Activated effector memory CD4-positive, alpha-beta T cell treated with Interleukin-2 at 50 U/mL for 16 hours (primary cell): ENCODE data around the gene FBXW8.
A peak's percentile ranks its signal among the peaks of the same experiment; 100 is the strongest.

Experiments
- DNase-seq: peaks from one replicate; pipeline ENCODE4 v3.0.0-alpha.2; 2020

The FBXW8 gene

DNA sequence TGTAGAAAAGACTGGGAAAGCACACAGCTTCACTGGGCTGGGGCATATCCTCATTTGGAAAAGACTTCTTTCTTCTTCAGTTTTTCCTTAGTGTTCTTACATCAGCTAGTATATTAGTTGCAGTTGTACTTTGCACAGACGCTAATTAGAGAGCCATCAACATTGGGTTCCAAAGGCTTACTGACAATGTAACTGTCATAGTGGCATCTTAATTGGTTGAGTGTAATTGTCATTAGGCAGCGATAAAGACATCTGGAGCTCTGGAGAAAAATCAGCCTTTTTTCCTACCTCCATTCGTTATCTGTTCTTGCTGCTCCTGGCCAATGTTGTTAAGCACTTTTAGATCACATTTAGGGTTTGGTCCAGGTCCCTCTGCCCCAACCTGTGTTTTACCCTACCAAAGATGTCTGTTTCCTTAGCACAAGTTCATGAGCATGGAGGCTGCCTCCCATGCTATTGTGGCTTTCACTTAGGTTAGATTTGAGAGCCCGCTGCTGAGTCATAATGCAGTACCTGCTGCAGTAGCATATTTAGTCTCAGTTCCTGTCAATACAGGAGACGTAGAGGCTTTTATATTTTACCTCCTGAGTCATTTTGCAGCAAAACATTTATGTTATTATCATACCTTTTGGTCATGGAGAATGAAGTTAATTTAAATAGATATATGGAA is 49.2 kb downstream of the FBXW8 start:
- DNase-seq: peak; percentile 6

DNA sequence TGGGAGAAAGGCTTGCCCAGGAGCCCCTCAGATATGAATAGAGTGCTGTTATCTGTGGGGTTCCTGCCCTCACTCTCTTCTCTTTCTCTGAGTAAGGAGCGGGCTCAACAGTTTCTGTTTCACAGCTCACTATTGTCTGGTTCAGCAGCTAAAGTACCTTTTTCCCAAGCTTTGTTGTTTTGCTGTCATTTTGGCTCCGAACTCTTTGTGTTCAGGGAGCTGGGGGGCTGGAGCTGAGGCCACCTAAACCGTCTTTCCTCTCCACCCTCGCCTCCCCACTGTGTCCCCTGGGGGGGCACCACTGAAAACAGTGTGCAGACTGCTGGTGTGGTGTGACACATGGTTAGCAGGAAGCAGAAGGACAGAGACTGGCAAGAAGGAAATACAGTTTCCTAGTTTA is 51.4 kb downstream of the FBXW8 start:
- no peak for DNase-seq

DNA sequence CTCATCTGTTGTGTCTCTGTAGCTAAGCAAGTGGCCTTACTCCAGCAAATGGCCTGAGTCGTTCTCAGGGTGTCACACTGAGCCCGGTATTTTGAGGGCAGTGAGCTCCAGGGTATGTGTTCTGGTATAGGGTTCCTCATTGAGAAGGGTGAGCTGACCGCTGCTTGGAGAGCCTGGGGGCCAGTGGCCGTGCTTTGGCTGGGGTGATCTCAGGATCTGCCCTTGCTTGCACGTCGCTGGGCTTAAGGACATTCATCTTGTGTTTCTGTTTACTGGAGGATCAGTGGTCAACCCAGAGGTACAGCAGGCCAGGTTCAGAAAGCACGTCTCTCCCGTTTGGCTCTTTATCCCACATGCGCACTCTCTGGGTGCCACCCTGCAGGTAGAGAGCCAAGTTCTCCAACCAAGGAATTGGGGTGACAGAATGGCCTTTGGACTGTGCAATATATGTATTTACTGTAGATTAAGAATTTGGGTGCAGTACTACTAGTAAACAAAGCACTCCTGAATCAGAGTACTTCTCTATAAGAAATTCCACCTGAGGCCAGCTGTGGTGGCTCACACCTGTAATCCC is 52.1 kb downstream of the FBXW8 start:
- no peak for DNase-seq

DNA sequence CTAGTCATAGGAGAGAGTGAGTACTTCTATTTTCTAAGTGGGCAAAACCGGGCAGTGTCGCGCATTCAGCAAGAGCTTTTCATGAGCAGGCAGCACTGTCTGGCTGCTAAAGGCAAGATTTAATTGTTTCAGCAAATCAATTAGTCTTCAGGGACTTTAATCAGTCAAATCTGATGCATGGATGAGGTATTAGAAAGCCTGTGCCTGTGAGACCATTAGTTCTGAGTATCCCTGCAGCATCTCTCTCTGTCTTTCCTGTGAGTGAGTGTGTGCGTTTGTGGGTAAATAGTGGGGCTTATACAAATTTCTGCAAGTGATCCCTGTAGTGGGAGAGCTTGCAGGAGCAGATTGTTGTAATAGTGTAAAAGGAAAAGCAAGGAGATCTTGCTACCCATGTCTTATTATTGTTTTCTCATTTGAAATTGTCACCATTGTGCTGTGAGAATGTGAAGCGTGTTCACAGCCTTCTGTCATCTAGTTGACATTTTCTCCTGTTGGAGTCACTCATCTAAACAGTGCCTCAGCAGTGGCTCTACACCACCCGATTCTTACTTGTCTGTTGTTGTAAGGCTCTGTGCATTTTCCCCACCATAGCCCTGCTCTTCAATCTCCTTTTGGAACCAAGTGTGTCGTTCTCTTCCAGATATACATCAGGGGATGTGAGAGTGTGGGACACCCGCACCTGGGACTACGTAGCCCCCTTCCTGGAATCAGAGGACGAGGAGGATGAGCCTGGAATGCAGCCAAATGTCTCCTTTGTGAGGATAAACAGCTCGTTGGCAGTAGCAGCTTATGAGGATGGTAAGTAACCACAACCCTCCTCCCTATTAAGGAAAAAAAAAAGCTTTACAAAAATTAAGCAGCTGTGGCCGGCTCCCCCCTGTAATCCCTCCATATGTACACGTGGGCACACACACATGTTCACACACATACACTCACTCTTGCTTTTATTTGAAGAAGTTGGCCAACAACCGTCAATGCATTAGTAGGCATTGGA is 53.6 kb downstream of the FBXW8 start:
- no peak for DNase-seq

DNA sequence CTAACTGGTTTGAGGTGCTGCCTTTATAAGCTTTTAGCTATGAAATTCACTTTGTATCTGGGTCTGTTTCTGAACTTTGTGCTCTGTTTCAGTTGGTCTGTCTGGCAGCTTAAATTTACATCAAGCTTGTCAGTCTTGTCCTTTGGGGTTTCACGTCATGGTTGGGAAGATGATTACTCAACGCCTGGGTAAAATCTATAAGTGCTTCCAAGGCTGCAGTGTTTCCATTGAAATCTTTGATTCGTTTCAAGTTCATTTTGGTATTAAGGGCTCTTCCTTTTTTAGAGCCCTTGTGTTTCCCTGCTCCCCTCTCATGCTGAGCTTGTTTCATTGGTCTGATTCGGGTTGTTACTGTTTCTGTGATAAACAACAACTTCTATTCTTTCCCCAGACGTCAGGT is 58.2 kb downstream of the FBXW8 start:
- no peak for DNase-seq

DNA sequence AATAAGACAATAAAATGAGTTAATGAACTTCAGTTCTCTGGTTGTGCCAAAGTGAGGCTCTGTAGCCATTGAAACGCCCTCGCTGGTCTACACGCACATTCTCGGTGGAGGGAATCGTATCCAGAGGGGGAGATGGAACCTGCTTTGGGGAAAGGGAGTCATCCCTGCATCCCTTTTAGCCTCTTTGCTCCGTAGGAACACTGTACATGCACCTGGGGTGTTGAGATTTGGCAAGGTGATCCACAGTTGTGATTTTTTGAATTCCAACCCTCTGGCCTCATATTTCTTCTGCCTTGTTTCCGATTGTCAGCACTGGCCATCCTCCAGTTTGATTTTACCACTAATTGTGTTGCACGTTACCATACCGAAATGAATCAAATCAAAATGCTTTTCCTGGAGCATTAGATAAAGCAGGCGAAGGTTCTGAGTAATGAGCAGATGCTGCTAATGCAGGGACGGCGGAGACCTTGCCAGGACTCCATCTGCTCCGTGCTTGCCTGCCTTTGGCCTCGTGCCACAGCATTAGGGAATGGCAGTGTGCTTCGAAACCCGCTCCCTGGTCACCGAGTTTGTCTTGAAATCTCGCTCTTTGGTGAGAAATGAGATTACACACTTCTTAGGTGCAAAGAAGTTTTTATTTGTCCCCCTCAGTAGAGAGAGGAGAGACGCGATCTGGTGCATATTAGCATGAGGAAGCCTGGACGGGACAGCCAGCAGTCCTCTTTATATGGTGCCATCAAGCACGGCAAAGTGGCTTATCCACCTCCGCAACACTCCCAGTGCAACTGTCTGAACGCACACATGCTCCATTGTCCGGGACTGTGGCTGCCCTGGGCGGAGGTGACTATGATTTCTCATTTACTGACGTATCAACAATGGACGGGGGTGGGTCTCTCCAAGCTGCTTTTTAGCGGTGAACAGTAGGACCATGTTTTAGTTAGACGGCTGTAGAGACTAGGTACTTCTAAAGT is 59.1 kb downstream of the FBXW8 start:
- DNase-seq: no peak

DNA sequence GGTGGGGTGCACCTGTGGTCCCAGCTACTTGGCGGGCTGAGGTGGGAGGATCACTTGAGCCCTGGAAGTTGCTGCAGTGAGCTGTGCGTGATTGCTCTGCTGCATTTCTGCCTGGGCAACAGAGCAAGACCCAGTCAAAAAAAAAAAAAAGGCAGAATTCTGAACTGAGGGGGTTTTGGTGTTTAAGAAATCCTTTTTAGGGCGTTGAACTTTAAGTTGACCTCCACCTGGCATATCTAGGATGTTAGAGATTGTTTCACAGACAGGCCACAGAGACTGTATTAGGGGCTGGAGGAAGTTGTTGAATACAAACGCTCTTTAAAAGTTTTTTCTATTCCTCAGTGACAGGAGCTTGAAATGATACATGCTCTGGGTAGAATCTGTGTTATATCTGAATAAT is 60.5 kb downstream of the FBXW8 start:
- DNase-seq: no peak

DNA sequence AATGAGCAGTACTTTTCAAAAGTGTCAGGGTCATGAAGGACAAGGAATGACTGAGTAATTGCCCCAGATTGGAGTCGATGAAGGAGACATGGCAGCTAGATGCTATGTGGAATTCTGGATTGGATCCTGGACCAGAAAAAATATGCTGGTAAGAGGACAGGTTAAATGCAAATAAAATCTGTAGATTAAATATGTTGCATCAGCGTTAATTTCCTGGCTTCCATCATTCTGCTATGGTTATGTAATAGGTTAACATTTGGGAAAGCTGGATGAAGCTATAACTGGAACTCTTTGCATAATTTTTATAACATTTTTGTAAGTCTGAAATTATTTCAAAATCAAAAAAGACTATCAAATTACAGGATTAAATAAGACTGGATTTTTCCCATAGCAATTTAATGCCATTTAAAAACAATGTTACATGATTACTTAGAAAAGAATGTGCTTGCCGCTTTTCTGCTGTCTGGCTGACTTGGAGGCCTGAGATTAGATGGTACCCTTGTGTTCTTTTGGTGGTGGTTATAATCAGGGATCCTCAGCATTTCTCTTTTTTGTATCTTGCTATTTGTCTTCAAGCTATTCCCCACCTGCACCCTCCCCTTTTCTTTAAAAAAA is 65.1 kb downstream of the FBXW8 start:
- DNase-seq: no peak

DNA sequence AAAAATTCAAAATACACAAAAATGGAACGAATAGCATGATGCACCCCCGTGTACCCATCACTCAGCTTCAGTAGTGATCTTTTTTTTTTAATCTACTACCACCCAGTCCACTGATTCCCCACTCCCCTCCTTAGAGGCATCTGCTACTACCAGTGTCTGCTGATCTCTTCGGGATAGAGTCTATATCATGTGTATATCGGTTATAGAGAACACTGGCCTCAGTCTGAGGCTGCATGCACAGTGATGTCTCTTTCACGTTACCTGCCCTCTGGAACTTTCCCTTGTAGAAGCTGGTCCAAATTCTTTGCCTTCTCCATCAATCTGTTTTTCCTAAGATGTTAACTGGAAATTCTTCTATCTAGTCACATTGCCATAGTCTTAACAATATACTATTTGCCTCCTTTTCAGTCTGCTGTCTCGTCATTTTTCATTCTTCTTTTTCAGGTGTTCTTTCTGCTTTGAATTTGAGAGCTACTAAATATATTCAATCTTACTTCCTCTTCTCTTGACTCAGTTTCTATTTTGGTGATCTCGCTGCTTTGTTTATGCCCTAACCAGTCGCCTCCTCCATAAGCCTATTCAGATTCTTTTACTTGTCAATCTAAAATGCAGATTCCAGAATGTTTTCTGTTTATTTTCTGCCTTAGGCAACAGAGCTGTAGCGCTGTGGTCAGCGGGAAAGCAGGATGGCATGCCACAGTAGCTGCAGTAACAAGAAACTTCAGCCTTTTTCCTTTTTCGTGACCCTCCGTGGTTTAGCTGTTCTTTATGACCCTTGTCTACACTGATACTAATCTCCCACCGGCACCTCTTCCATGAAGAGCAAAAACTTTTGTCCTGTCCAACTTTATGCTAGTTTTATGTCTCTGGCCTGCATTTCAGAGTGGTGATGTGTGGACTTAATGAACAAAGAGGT is 67.0 kb downstream of the FBXW8 start:
- no peak for DNase-seq

DNA sequence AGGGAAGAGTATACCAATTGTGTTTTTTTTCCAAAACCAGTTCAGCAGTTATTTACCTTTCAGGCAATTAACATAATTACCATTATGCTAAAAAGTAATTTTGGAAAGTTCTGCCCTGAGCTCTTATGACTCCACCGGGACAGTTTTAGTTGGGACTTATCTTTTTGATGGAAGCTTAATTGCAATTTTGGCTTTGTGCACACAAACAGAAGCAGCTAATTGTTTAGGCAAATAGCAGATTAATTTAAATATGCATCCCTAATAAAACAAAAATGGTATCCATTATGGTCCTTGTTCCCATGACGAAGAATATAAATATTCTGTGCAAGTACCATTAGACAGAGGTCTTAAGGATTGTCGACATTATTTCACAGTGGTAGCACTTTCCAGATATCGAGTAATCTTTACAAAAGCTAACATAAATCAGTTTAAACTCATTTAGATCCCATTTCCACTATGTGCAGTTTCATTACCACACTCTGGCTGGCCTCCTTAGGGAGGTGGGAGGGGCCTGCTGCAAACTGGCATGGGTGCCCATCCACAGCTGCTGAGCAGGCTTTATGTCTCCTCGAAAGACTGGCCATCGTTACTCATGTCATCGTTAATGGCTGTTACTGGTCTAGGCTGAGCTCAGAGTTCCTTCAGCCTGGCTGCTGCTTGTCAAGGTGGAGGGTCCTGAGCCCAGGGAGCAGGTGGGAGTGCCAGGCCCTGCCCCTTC is 68.2 kb downstream of the FBXW8 start:
- DNase-seq: no peak

DNA sequence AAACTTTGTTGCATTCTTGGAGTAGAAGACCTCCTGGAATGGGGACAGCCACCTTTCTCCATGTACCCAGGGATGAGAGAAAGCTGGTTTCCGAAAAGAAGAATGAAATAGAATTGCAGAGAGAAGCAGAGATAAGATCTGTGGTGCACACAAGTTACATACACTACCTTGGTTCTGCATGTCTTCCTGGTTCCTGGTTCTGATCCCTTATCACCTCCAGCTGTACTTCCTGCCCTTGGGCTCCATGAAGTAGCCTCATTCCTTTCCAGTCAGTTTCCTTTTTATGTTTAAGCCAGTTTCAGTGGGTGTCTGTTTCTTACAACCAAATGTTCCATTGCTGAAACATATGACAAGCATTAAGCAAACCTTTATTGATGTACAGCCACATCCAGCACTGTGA is 69.3 kb downstream of the FBXW8 start:
- DNase-seq: no peak

DNA sequence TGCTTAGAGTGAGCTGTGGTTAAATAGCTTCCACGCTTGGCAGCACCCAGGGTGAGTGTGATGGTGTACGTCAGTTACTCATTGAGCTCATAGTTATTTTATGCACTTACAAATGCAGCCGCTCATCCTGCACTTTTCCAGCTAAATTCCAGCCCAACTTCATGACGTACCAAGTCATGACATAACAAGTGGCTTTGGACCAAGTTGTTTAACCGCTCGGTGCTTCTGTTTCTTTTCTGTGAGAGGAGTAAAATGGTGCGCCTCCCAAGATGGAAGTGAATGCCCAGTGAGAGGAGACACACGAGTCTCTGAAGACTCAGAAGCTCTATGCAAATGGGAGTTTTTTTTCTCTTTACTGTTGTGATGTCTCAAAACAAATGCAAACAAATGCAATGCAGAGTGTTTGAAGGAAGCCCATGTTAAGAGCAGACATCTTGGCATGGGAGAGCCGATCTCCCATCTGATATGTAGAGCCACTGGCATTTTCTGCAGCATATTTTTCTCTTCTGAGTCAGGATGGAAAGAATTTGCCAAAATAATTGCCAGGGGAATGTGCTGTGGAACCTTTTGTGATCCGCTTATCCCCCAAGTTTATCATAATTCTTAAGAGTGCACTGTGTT is 72.2 kb downstream of the FBXW8 start:
- no peak for DNase-seq

DNA sequence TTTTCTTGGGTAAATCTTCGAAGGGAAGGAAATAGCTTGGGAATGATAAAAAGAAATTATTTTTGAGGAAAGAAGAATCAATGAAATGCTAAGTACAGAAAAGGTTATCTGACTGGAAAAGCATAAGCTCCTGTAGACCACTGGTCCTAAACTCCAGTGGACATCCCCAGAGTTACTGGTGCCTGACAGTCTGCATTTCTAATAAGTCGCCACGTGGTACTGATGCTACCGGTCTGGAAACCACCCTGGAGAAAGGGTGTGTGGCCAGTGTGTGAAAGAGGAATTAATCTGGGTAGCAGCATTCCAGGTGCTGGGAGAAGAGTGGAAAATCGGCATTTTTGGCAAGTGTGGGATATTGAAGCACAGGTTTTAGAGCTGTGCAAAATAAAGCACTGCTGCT is 73.3 kb downstream of the FBXW8 start:
- no peak for DNase-seq

DNA sequence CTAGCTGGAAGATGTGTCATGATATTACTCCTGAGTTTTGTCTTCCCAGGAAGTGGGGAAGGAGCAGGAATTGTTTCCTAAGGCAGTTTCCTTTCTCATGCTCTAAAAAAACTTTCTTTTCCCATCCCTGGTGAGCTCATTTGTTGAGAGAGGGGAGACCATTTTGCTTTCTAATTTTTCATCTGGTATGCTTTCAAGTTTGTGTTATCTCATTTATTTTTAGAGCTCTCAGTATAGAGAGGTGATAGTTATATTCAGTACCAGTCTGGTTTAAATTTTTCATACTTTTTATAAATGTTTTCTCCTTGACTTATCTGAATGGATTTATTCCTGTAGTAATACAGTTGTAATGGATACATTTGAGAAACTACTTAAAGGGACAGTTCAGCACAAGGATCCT is 79.6 kb downstream of the FBXW8 start:
- DNase-seq: no peak

DNA sequence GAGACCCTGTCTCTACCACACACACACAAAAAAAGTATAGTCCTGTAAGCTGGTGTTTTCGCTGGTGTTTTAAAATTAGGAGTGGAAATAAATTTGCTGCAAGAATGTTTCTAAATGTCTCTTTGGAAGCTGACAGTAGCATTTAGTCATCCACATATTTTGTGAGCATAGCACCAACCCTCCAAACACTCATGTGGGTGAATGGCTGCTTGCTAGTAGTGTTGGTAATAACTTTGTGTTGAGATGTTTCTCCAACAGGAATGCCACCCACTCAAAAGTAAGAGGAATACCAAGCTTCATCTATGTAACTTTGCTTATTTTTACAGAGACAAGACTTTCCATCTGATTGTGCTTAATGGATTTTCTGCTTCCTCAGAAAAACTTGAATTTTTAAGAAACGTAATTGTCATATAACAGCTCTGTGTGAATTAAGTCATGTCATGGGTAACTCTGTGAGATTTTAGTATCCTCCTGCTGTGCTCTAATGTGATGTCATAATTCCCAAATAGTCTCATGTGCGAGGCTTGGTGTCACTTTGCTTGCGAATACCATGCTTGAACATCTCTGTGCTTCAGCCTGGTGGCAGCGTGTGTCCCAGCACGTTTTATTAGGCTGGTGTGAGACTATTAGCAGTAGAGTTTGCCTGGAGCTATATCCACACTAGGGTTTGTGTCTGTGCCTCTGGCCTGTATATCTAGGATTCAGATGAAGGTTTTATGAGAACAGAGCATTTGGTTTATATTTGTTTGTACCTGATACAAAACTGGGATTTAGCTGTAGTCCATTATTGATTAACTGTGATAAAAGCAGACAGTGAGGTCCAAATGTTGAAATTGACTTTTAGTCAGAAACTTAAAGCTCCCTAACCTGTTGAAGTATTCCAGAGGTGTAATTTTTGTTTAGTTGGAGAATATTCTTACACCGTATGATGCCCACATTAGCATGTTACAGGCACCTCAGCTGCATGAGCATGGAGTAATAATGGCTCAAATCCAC is 80.5 kb downstream of the FBXW8 start:
- DNase-seq: no peak

DNA sequence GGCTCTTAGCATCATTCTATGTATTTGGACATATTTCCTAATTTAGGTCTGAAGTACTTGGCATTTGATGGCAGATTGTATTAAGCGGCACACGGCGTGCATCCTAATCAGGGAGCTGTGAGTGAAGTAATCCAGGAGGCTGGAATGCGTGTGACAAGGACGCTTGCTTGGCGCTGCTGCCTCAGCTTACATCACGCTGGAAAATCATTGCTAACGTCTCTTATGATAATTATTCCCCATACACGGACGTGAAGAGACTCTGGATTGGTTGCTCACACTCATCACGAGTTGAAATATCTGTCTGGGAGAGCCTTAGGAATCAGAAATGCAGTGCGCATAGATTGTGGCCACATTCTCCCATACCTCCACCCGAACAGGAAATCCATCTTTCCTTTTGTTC is 85.3 kb downstream of the FBXW8 start:
- DNase-seq: no peak

DNA sequence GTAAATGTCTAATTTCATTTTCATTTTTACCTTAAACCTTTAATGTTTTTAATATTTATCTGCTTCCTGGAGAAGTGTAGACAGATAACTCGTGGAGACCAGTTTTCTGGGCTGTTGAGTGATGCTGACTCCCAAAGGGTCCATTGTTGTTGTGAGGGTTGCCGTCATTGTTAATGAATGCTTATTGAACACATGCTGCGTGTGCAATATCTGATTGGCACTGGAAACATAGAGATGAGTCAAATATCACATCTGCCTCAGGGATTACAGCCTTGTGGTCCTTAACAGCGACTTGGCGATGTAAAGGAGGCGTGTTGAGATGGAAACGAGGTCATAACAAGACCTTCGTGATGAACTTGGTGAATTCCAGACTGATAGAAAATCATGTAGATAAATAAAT is 85.9 kb downstream of the FBXW8 start:
- DNase-seq: no peak

DNA sequence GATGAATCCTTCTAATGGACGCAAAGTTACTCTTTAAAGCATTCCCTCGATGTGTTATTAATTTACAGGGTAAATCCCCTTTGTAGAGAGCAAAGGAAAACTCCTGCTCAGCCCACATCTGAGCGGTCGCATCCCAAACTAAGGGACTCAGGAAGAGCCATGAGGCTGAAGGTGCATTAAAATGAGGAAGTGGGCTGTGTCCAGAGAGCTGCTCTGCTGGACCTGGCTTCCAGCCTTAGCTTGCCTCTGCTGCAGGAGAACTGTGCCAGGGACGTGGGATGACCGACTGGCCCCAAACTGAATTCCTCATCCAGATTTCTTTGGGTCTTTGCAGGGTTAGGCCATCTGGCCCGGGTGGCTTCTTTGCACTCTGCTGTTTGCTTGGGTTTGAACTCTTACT is 88.3 kb downstream of the FBXW8 start:
- DNase-seq: no peak

DNA sequence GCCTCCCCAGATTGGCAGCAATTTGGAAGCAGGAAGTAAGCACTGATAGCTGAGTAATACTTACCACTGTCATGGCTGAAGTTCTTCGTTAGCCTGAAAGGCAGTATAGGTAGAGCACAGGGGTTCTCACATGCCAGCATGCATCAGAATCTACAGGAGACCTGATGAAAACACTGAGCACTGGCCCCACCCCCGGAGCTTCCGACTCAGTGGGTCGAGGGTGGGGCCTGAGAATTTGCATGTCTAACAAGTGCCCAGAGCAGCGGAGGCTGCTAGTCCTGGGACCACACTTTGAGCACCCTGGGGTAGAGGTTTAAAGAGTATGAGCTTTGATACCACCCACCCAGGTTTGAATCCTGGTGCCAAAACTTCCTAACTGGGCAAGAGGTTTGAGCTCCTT is 89.6 kb downstream of the FBXW8 start:
- DNase-seq: no peak
